GM23338 (cell line): Measurements from ENCODE around the gene GRM5. TPM values are rescaled to one million over a fixed set of nuclear protein-coding genes. Genes with fewer than 3 reads are reported as not detected.

Source experiments
- ATAC-seq: fragments of 200-7000 bp; cut with Tn5 transposase; 3 replicates; pipeline ENCODE4 v1.9.1; 2020
- DNase-seq: peaks from one replicate; pipeline ENCODE4 v3.0.0-alpha.2; 2015; ENCODE audit warnings: low spot score
- H2AFZ ChIP-seq: fragments of 200-600 bp; sonication (generic); 2 replicates; pipeline ENCODE4 v1.8.0; 2016; ENCODE audit warnings: antibody characterized with exemption, mild to moderate bottlenecking, moderate library complexity
- H3F3A ChIP-seq: fragments of 200-600 bp; sonication (generic); replicated peaks from 2 replicates; pipeline ENCODE4 v1.8.0; 2017; ENCODE audit warnings: antibody characterized with exemption, mixed run types, low read depth
- H3K27ac ChIP-seq: fragments of 200-600 bp; sonication (generic); 2 replicates; pipeline ENCODE4 v1.6.1; 2016; ENCODE audit warnings: low read depth
- H3K27me3 ChIP-seq: fragments of 200-600 bp; sonication (generic); 2 replicates; pipeline ENCODE4 v1.8.0; 2016; ENCODE audit warnings: mild to moderate bottlenecking, mixed run types, moderate library complexity; ENCODE audit not compliant: insufficient read depth
- H3K36me3 ChIP-seq: fragments of 200-600 bp; sonication (generic); 2 replicates; pipeline ENCODE4 v1.8.0; 2016; ENCODE audit warnings: mild to moderate bottlenecking; ENCODE audit not compliant: insufficient read depth
- H3K4me1 ChIP-seq: fragments of 200-600 bp; sonication (generic); 2 replicates; pipeline ENCODE4 v1.8.0; 2016; ENCODE audit warnings: mild to moderate bottlenecking, moderate library complexity; ENCODE audit not compliant: insufficient read depth
- H3K4me2 ChIP-seq: fragments of 200-600 bp; sonication (generic); 2 replicates; pipeline ENCODE4 v1.7.1; 2017; ENCODE audit warnings: mixed run types
- H3K4me3 ChIP-seq: fragments of 200-600 bp; sonication (generic); 2 replicates; pipeline ENCODE4 v1.6.1; 2016; ENCODE audit warnings: mixed run types
- H3K79me2 ChIP-seq: fragments of 200-600 bp; sonication (generic); replicated peaks from 2 replicates; pipeline ENCODE4 v1.8.0; 2017; ENCODE audit warnings: mild to moderate bottlenecking; ENCODE audit not compliant: insufficient read depth
- H3K9me2 ChIP-seq: fragments of 200-600 bp; sonication (generic); 2 replicates; pipeline ENCODE4 v1.8.0; 2017; ENCODE audit not compliant: insufficient read depth
- H4K20me1 ChIP-seq: fragments of 200-600 bp; sonication (generic); replicated peaks from 2 replicates; pipeline ENCODE4 v1.8.0; 2017; ENCODE audit warnings: mild to moderate bottlenecking; ENCODE audit not compliant: insufficient read depth
- H3K27ac Mint-ChIP-seq: 2 replicates; pipeline ENCODE4 v1.8.0; 2020; ENCODE audit warnings: inconsistent platforms, mild to moderate bottlenecking, moderate library complexity, mixed read lengths
- H3K27me3 Mint-ChIP-seq: 3 replicates; pipeline ENCODE4 v1.8.0; 2022; ENCODE audit warnings: low read depth, mild to moderate bottlenecking, moderate library complexity, mixed read lengths, inconsistent platforms; ENCODE audit not compliant: insufficient read depth, poor library complexity
- H3K36me3 Mint-ChIP-seq: 3 replicates; pipeline ENCODE4 v1.8.0; 2021; ENCODE audit warnings: low read depth, mild to moderate bottlenecking, inconsistent platforms, moderate library complexity, mixed read lengths
- H3K4me1 Mint-ChIP-seq: 3 replicates; pipeline ENCODE4 v1.8.0; 2020; ENCODE audit warnings: mild to moderate bottlenecking, inconsistent platforms, mixed read lengths
- H3K4me3 Mint-ChIP-seq: 3 replicates; pipeline ENCODE4 v1.8.0; 2021; ENCODE audit warnings: moderate library complexity, mild to moderate bottlenecking, inconsistent platforms, mixed read lengths
- H3K9me3 Mint-ChIP-seq: 3 replicates; pipeline ENCODE4 v1.8.0; 2020; ENCODE audit warnings: moderate library complexity, mild to moderate bottlenecking, inconsistent platforms, mixed read lengths
- CREB1 ChIP-seq: fragments of 250-450 bp; sonication (Bioruptor Pico); IDR thresholded peaks from 2 replicates; pipeline ENCODE4 v1.5.0; 2020; ENCODE audit warnings: low read depth, mild to moderate bottlenecking, moderate library complexity
- EZH2 ChIP-seq: fragments of 200-600 bp; sonication (generic); IDR thresholded peaks from one replicate; pipeline ENCODE4 v1.8.0; 2017; ENCODE audit warnings: antibody characterized with exemption, mild to moderate bottlenecking, low read depth; ENCODE audit not compliant: unreplicated experiment
- EZH2phosphoT487 ChIP-seq: fragments of 200-600 bp; sonication (generic); IDR thresholded peaks from one replicate; pipeline ENCODE4 v1.8.1; 2018; ENCODE audit warnings: antibody characterized with exemption; ENCODE audit not compliant: unreplicated experiment
- JUNB ChIP-seq: IDR thresholded peaks from one replicate; pipeline ENCODE4 v1.6.1; 2016; ENCODE audit warnings: antibody characterized with exemption; ENCODE audit not compliant: unreplicated experiment
- NANOG ChIP-seq: IDR thresholded peaks from 2 replicates; pipeline ENCODE4 v1.6.1; 2016; ENCODE audit warnings: antibody characterized with exemption, borderline replicate concordance
- POLR2AphosphoS5 ChIP-seq: IDR thresholded peaks from 2 replicates; pipeline ENCODE4 v1.6.1; 2016; ENCODE audit warnings: antibody characterized with exemption, low read depth
- REST ChIP-seq: IDR thresholded peaks from one replicate; pipeline ENCODE4 v1.6.1; 2018; ENCODE audit warnings: antibody characterized with exemption; ENCODE audit not compliant: unreplicated experiment
- STAT1 ChIP-seq: IDR thresholded peaks from one replicate; pipeline ENCODE4 v1.6.1; 2016; ENCODE audit warnings: antibody characterized with exemption; ENCODE audit not compliant: unreplicated experiment
- ZNF114 ChIP-seq: fragments of 250-450 bp; sonication (Bioruptor Pico); IDR thresholded peaks from 2 replicates; pipeline ENCODE4 v1.5.0; 2020; ENCODE audit warnings: mild to moderate bottlenecking, moderate library complexity
- ZNF331 ChIP-seq: fragments of 250-450 bp; sonication (Bioruptor Pico); IDR thresholded peaks from 2 replicates; pipeline ENCODE4 v1.5.0; 2020; ENCODE audit warnings: low read depth, mild to moderate bottlenecking, moderate library complexity
- ZNF462 ChIP-seq: fragments of 250-450 bp; sonication (Bioruptor Pico); IDR thresholded peaks from 2 replicates; pipeline ENCODE4 v1.5.0; 2020; ENCODE audit warnings: mild to moderate bottlenecking, moderate library complexity
- polyA plus RNA-seq: library from polyadenylated mRNA; unstranded; fragments of >200 nt; fragmentation: Nextera tagmentation; extraction: Ambion mirVana; gene quantifications from 2 replicates; pipeline ENCODE4 v1.2.1, GENCODE V29; 2016
- total RNA-seq: library from RNA; depleted of rRNA; stranded (reverse); fragments of >200 nt; shearing (Covaris generic); gene quantifications from 2 replicates; pipeline ENCODE4 v1.2.3, GENCODE V29; 2014
- TF ChIP-seq, protein P1 (sequence below): IDR thresholded peaks from 2 replicates; pipeline ENCODE4 v1.6.1; 2016; ENCODE audit warnings: antibody characterized with exemption
- TF ChIP-seq, protein P2 (sequence below), 2 experiments: fragments of 200-600 bp in 1 of 2; sonication (generic) in 1 of 2; conservative IDR thresholded peaks; 2 replicates each; pipeline versions ENCODE4 v1.5.1 to v1.6.1; 2016 to 2017; ENCODE audit warnings: antibody characterized with exemption in 2 of 2, low read depth in 2 of 2, mild to moderate bottlenecking in 2 of 2, moderate library complexity in 1 of 2

The GRM5 gene
- total and polyA plus RNA-seq, 2 experiments from 2014 or later, result 0.23 to 0.45 TPM

DNA sequence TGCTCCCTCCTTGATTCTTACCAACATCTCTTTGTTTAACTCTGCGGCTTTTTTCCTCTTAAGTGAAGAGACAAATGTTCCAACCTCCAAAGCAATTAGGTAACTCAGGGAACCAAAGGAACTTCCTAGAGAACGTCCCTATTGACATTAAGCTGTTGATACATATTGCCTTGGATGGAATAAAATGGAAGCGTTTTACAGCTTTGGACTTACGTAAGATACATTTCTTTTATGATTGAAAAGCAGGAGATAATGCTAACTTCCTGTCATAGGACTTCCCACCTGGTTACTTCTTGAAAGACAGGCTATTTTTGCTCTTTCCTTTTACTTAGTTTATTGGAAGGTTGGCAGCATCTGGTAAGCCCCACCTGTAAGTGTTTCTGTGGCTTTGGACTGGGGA, 482.5 kb downstream of the GRM5 start (continued):
- TF ChIP-seq NANOG (no peak), STAT1 (no peak), POLR2AphosphoS5 (no peak)

- Mint-ChIP-seq H3K27me3 (no peaks in the 10 kb centered on the region), H3K27ac (no peak overlapping the region), H3K4me1 (peaks cover 13% of the 10 kb centered on the region), H3K36me3 (no peaks in the 10 kb centered on the region), H3K4me3 (no peak overlapping the region), H3K9me3 (no peaks in the 10 kb centered on the region)
- H3K4me1 ChIP-seq, result 0 out of 2 replicates have a peak, but pooled peaks cover 5% of the 10 kb centered on the region
- TF ChIP-seq REST, result no peak
- no peak for TF ChIP-seq JUNB
- no peak for TF ChIP-seq ZNF462 (CRISPR knock-in tag)
- no peak for TF ChIP-seq ZNF331 (CRISPR knock-in tag)
- TF ChIP-seq STAT1, result no peak
- TF ChIP-seq, protein P1, sequence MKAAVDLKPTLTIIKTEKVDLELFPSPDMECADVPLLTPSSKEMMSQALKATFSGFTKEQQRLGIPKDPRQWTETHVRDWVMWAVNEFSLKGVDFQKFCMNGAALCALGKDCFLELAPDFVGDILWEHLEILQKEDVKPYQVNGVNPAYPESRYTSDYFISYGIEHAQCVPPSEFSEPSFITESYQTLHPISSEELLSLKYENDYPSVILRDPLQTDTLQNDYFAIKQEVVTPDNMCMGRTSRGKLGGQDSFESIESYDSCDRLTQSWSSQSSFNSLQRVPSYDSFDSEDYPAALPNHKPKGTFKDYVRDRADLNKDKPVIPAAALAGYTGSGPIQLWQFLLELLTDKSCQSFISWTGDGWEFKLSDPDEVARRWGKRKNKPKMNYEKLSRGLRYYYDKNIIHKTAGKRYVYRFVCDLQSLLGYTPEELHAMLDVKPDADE, result no peak
- TF ChIP-seq EZH2, result no peak
- no peak for TF ChIP-seq CREB1 (CRISPR knock-in tag)
- TF ChIP-seq ZNF114 (CRISPR knock-in tag), result no peak
- TF ChIP-seq, protein P2, sequence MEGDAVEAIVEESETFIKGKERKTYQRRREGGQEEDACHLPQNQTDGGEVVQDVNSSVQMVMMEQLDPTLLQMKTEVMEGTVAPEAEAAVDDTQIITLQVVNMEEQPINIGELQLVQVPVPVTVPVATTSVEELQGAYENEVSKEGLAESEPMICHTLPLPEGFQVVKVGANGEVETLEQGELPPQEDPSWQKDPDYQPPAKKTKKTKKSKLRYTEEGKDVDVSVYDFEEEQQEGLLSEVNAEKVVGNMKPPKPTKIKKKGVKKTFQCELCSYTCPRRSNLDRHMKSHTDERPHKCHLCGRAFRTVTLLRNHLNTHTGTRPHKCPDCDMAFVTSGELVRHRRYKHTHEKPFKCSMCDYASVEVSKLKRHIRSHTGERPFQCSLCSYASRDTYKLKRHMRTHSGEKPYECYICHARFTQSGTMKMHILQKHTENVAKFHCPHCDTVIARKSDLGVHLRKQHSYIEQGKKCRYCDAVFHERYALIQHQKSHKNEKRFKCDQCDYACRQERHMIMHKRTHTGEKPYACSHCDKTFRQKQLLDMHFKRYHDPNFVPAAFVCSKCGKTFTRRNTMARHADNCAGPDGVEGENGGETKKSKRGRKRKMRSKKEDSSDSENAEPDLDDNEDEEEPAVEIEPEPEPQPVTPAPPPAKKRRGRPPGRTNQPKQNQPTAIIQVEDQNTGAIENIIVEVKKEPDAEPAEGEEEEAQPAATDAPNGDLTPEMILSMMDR (conservative IDR thresholded peaks at IDR 0.05; ENCODE audit: low read depth in 2 of 2), result no peak
- TF ChIP-seq POLR2AphosphoS5, result no peak
- no peak for TF ChIP-seq EZH2phosphoT487
- TF ChIP-seq NANOG, result no peak
- no peaks in the 10 kb centered on the region for H3F3A ChIP-seq
- no peak for DNase-seq
- no peaks in the 10 kb centered on the region for H4K20me1 ChIP-seq
- ATAC-seq, result no peak
- H3K36me3 ChIP-seq, result no peaks in the 10 kb centered on the region
- H3K79me2 ChIP-seq, result no peaks in the 10 kb centered on the region
- H3K4me2 ChIP-seq, result no peak overlapping the region
- H2AFZ ChIP-seq, result no peak overlapping the region
- no peak overlapping the region for H3K4me3 ChIP-seq
- no peaks in the 10 kb centered on the region for H3K27me3 ChIP-seq
- no peaks in the 10 kb centered on the region for H3K9me2 ChIP-seq
- H3K27ac ChIP-seq, result no peak overlapping the region
Observed at GRCh38 chr11:88579466-88579865, 486.3 kb downstream of the GRM5 start.
